Activated CD8-positive, alpha-beta memory T cell treated with anti-CD3 and anti-CD28 coated beads for 24 hours (primary cell): ENCODE results near the gene DIRAS1.
"Not testable (repeated sequence)": the region's sequence is repeated elsewhere in the genome, so short reads cannot be mapped to it uniquely, and the experiment has no call there.

Source experiments
- DNase-seq: peaks from one replicate; pipeline ENCODE4 v3.0.0-alpha.2; 2020

The DIRAS1 gene

DNA sequence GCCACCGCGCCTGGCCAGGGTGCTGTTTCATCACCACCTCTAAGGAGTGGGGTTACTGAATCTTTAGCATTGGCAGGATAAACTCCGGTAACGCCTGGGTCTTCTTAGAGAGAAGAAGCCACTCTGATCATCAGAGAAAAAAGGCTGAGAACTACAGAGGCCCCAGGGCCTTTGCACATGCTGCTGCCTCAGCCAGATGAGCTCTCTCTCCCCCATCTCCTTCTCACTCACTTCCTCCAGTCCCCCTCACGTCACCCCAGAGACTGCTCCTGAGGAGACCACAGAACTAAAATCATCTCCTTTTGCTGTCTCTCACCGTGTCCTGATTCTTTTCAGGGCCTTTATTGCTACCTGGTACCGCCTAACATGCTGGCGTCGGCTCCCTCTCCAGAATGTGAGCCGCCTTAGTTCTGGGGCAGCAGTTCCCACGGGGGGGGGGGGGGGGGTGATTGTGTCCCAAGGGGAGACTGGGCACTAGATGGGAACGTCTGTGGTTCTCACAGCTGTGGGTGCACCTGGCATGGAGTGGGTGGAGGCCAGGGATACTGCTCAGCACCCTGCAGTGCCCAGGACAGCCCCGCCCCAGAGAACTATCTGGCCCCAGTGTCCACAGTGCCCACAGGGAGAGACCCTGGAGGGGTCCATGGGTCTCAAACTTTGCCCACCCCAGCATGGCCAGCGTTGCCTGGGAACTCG is 5.1 kb upstream of the DIRAS1 start:
- no peak for DNase-seq

DNA sequence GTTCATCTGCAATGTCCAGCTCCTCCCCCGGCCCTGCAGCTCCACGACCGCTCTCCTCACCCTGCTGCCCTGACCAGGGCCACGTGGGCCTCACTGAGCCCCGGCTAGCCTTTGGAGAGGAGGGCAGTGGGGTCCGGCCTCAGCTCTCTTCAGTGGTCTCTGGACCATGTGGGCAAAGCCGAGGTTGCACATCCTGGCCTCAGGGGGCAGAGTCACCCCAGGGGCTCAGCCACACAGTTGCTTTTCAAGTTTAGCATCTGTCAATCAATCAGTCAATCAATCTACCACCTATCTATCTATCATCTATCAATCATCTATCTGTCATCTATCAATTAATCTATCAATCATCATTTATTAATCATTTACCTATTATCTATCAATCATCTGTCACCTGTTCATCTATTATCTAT is 3.0 kb upstream of the DIRAS1 start:
- no peak for DNase-seq

DNA sequence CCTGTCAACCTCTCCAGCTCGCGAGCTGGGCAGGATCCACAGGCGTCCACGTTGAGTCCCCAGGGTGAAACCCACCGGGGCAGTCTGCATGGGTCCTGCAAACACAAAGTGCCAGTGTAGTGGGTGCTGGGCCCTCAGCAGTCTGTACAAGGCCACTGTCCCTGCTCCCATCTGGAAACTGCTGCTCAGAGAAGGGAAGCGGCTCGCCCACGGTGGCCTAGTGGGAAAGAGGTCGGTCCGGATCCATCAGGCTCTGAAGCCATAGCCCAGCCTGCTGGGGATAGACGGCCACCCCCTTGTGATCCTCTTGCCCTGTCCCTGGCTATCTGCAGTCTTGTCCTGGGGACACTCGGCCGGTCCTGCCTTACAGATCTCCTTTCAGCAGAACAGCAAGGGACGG is 2.6 kb upstream of the DIRAS1 start:
- DNase-seq, result no peak

- DNase-seq, result no peak
Measured at GRCh38 chr19:2723345-2723715, 2.2 kb upstream of the DIRAS1 start.

DNA sequence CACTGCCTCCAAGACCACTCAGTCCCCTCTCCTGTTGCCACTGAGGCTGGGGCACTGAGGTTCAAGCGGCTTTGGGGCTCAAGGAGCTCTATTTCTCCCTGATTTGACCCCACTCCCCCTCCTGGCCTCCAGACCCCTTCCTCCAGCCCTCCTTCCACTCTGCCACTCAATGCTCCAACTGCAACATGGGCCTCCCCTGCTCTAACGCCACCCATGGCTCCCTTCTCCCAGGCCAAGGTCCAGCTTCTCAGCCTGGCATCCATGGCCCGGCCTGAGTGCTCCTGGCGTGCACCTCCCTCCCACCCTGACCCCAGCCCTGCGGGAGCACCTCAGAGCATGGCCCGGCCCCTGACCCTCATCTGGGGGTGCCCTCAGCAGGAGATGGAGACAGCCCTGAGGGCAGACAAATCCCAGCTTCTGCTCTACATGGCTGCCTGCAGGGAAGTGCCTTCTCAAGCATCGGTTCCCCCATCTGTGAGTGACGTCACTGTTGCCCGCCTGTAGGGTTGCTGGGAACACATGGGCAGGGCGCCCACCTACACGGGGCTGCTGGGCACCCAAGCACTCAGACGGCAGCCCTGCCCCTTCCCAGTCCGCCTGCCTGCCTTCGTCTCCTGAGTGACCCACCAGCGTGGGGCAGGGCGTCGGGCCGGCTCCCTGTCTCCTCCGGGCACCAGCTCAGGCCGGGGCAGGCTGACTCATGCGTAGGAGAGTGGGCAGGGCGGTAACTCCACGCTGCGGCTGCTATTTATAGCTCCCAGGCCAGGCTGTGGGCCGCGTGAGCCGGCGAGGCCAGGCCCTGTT is 1.6 kb upstream of the DIRAS1 start:
- DNase-seq, result no peak

GRCh38 chr19:2721570-2722540 is 683 bp upstream of the DIRAS1 start:
- DNase-seq, result no peak

DNA sequence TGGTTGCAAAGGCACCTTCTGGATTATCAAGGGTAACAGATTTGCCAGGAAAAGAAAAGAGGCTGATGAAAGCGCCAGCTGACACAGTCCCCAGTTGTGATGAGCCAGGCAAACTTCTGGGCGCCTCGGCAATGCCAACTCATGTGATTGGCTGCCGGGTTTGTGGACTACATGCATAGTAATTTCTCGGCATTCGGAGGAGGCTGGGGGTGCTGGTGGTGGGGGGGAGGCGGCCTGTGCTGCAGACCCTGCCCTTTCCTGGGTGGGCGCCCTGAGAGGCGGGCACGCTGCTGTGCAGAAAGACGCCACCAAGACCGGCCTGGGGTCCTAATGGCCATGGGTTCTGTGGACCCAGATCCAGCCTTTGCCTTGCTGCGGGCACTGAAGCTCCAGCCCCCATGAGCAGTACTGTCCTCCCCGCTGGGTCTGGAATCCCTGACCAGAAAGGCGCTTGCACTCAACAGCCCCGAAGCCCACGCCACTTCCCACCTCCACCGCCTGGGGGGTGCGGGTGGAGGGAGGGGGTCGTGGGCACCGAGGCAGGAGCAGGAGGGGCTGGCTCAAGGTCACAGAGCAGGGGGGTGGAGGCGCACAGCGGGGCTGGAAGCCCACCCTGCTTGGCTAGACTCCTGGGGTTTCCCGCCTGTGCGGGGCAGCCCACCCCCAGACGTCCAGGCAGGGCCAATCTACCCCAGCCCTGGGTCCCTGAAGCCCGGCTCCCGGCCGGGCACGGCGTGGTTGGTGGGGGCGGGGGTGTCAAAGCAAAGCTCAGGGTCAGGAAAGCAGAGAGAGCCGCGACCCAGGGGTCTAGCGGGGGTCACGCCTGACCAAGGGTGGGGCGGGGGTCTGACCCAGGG is 1.0 kb downstream of the DIRAS1 start:
- no peak for DNase-seq

- no peak for DNase-seq
Measured at GRCh38 chr19:2719232-2719735, 1.9 kb downstream of the DIRAS1 start.

DNA sequence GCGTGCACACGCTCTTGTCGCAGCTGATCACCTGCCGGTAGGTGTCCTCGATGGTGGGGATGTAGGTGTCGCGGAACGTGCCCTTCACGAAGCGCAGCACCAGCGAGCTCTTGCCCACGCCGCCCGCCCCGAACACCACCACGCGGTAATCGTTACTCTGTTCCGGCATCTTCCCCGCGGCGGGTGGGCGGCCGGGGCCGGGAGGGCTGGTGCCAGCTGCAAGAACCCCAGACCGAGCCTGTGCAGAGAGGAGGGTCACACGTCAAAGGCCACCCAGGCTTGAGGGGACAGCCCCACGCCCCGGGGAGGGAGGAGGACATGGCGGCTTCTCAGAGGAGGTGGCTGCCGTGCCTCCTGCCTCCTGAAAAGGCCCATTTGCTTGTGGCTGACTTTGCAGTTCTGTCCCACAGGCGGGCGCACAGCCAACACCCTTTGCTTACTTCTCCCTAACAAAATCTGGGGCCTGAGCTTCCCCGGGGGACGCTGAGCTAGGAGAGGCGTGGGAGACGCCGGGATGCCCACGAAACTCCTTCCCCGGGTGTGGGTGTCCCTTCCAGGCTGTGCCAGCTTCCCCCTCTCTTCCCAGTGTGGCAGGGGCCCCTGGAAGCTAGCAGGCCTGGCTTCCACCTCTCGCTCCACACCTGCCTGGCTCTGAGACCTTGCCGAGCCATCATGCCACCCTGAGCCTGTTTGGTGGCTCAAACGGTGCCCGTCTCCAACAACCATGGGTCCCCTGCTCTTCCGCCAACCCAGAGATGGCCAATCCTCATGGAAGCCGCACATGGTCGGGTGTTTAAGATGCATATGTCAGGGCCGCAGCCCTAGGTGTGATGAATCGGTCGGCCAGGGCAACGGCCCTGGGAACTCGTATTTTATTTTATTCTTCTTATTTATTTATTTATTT is 3.3 kb downstream of the DIRAS1 start:
- no peak for DNase-seq

- no peak for DNase-seq
Measured at GRCh38 chr19:2716722-2717637, 4.2 kb downstream of the DIRAS1 start.

- DNase-seq, result no peak
Measured at GRCh38 chr19:2716275-2716650, 4.9 kb downstream of the DIRAS1 start.

DNA sequence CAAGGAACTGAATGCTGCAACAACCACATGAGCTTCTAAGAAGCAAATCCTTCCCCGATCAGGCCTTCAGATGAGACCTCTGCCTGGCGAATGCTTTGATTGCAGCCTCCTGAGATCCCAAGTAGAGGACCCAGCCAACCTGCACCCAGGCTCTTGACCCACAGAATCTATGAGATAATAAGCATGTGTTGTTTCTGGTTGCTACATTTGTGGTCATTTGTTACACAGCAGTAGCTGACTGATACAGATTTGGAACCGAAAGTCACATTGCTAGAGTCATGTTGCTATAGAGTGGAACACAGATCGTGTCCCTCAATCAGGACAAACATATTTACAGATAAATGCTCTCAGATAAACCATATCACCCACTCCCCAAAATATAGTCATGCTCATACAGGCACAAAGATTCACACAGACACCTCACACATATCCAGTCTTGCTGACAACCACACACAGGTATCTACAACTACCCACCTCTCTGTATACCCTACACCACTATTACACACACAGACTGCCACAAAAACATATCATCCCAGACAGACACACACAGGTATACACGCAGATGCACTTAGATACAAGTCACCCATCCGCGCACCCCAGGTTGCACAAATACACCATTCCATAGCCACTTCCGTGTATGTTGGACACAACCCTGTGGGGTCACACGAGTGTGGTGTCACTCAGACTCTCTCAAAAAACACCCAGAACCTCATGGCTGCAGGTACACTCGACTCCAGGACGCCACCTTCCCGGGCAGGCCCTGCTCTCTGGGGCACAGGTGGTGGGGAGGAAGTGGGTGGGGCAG is 5.5 kb downstream of the DIRAS1 start:
- DNase-seq, result no peak

DNA sequence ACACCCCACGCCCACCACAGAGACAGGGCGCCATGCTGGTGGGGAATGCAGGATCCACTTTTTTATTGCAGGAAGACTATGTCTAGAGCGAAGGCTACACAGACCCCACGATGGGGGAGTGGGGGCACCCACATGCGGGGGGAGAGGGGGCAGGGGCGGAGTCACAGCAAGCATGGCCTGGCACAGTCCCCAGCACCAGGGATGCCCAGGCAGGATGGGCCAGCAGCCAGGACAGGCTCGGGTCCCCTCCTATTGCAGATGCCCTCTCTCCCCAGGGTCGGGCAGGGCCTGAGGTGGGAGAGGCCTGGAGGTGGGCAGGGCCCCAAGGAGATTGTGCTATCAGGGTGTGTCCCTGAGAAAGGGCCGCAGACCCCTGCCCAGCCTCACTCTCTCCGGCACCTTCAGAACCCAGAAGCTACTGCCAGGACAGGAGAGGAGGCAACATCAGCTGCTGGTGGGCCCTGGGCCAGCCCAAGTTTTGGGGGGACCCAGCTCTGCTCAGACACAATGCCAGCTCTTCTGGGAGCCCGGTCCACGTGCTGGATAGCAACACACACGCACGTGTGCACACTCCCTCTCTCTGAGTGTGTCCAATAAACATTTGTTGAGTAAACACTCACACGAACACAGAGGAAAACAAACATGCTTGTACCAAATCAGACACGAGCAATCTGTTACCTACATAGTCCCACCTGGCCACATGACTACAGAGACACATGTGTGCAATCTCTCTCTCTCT is 6.5 kb downstream of the DIRAS1 start:
- DNase-seq, result no peak

DNA sequence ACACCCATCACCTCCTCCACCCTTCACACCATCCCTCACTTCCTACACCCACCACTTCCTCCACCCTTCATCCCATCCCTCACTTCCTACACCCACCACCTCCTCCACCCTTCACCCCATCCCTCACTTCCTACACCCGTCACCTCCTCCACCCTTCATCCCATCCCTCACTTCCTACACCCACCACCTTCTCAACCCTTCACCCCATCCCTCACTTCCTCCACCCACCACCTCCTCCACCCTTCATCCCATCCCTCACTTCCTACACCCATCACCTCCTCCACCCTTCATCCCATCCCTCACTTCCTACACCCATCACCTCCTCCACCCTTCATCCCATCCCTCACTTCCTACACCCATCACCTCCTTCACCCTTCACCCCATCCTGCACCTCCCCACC is 7.1 kb downstream of the DIRAS1 start:
- not testable (repeated sequence) for DNase-seq

- not testable (repeated sequence) for DNase-seq
Measured at GRCh38 chr19:2713170-2713569, 8.0 kb downstream of the DIRAS1 start.

DNA sequence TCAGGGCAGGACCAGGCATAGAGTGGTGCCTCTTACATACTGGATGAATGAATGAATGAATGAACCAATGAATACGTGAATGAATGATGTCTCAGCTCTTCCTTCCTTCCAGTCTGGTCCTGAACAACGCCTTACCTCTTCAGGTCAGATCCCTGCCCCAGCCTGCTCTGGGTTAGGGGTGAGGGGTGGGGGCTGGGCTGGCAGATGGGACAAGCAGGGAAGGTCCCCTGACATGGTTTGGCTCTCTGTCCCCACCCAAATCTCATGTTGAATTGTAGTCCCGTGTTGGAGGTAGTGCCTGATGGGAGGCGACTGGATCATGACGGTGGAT is 9.3 kb downstream of the DIRAS1 start:
- DNase-seq, result no peak

GRCh38 chr19:2711172-2711874 is 9.8 kb downstream of the DIRAS1 start:
- DNase-seq, result no peak

DNA sequence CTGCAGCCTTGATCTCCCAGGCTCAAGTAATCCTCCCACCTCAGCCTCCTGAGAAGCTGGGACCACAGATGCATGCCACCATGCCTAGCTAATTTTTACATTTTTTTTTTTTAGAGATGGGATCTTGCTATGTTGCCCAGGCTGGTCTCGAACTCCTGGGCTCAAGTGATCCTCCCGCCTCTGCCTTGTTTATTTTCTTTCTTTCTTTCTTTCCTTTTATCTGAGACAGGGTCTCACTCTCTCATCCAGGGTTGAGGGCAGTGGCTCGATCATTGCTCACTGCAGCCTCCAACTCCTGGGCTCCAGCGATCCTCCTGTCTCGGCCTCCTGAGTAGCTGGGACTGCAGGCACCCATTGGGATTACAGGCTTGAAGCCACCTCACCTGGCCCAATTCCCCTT is 14.9 kb downstream of the DIRAS1 start:
- DNase-seq, result no peak
